H1 (cell line): ENCODE measurements around the gene NIPSNAP2. TPM values are rescaled to one million over a fixed set of nuclear protein-coding genes. Genes with fewer than 3 reads are reported as not detected.

Source experiments
- CBX8 ChIP-seq: fragments of 300-800, 300-1000 bp; sonication (generic); IDR thresholded peaks from 2 replicates; pipeline ENCODE4 v1.7.1; 2016; ENCODE audit warnings: low read depth, low read length, borderline replicate concordance
- CHD7 ChIP-seq: fragments of 300-600 bp; sonication (generic); IDR thresholded peaks from 2 replicates; pipeline ENCODE4 v1.7.1; 2012; ENCODE audit warnings: low read length, moderate library complexity, mild to moderate bottlenecking, inconsistent platforms; ENCODE audit not compliant: insufficient replicate concordance
- FOSL1 ChIP-seq: IDR thresholded peaks from 2 replicates; pipeline ENCODE4 v1.6.1; 2011; ENCODE audit warnings: mild to moderate bottlenecking, low read depth, low read length, moderate library complexity; ENCODE audit not compliant: insufficient read depth
- GABPA ChIP-seq: IDR thresholded peaks from 2 replicates; pipeline ENCODE4 v1.6.1; 2011; ENCODE audit warnings: mild to moderate bottlenecking, low read length, moderate library complexity, borderline replicate concordance; ENCODE audit not compliant: insufficient read depth
- HDAC2 ChIP-seq, 2 experiments: fragments of 300-600 bp in 1 of 2; sonication (generic) in 1 of 2; IDR thresholded peaks; 2 replicates each; pipeline ENCODE4 v1.6.1; 2011 to 2012; ENCODE audit warnings: low read depth in 2 of 2, low read length in 2 of 2, mild to moderate bottlenecking in 2 of 2, moderate library complexity in 2 of 2, borderline replicate concordance in 1 of 2, inconsistent platforms in 1 of 2
- HDAC6 ChIP-seq: IDR thresholded peaks from one replicate; pipeline ENCODE4 v1.7.1; 2012; ENCODE audit warnings: low read depth, mild to moderate bottlenecking, inconsistent platforms, low read length, moderate library complexity
- POU5F1 ChIP-seq: IDR thresholded peaks from 2 replicates; pipeline ENCODE4 v1.6.1; 2011; ENCODE audit warnings: low read depth, mild to moderate bottlenecking, low read length, moderate library complexity
- RAD21 ChIP-seq, 2 experiments: IDR thresholded peaks in 1 of 2; conservative IDR thresholded peaks in 1 of 2; 2 replicates each; pipeline ENCODE4 v1.6.1; 2011; ENCODE audit warnings: low read depth in 2 of 2, low read length in 2 of 2, improper control_type of control experiment in 1 of 2, inconsistent platforms in 1 of 2, mild to moderate bottlenecking in 1 of 2, moderate library complexity in 1 of 2
- SIN3A ChIP-seq, 2 experiments: IDR thresholded peaks in 1 of 2; conservative IDR thresholded peaks in 1 of 2; 2 replicates each; pipeline ENCODE4 v1.6.1; 2011 to 2012; ENCODE audit warnings: low read length in 2 of 2, improper control_type of control experiment in 1 of 2, low read depth in 1 of 2, mild to moderate bottlenecking in 1 of 2
- SP2 ChIP-seq: IDR thresholded peaks from 2 replicates; pipeline ENCODE4 v1.6.1; 2012; ENCODE audit warnings: mild to moderate bottlenecking, low read length, inconsistent platforms
- SRF ChIP-seq: IDR thresholded peaks from 2 replicates; pipeline ENCODE4 v1.6.1; 2011; ENCODE audit warnings: mild to moderate bottlenecking, low read depth, low read length, moderate library complexity
- polyA plus RNA-seq, 7 experiments: library from polyadenylated mRNA; depleted of rRNA in 3 of 7; stranded (reverse) in 5 of 7; unstranded in 2 of 7; fragments of >200 nt in 5 of 7; fragments of 200-250 nt in 2 of 7; gene quantifications; 1 replicate in 5 of 7; 2 replicates in 1 of 7; 4 replicates in 1 of 7; pipeline versions ENCODE4 v1.2.1 to v1.2.3, GENCODE V29; 2011 to 2013; ENCODE audit warnings: missing spikeins in 2 of 7, mixed read lengths in 2 of 7
- total RNA-seq: library from RNA; stranded (reverse); fragmentation: NEBNext Ultra II Directional; extraction: Animal tissue kit (Norgen Biotek cat#: 25700); gene quantifications from 2 replicates; pipeline ENCODE4 v1.2.1, GENCODE V29; 2021

Gene NIPSNAP2
- total and polyA plus RNA-seq, 2 of the 8 experiments (the other 6 are each of a cell fraction or from before 2014, with no cell fraction given) = 31.1 to 45.2 TPM

- TF ChIP-seq CHD7 (no peak), GABPA (no peak), SIN3A (conservative IDR thresholded peaks at IDR 0.05 in 1 of 2, IDR thresholded peaks at IDR 0.05 in 1 of 2; ENCODE audit: low read depth in 1 of 2, low read length in 2 of 2) (no peak), CBX8 (no peak), SP2 (no peak), HDAC6 (no peak), SRF (no peak), HDAC2 (IDR thresholded peaks at IDR 0.05; ENCODE audit: borderline replicate concordance in 1 of 2, low read depth in 2 of 2, low read length in 2 of 2) (no peak), FOSL1 (no peak), RAD21 (IDR thresholded peaks at IDR 0.05 in 1 of 2, conservative IDR thresholded peaks at IDR 0.05 in 1 of 2; ENCODE audit: low read depth in 2 of 2, low read length in 2 of 2) (no peak), POU5F1 (no peak)
These were observed 19.2 kb downstream of the NIPSNAP2 start (continued) for GRCh38 chr7:55983537-55983936.
